Glutamatergic neuron (in vitro differentiated cells): ENCODE measurements around the gene A4GALT. TPM values are rescaled to one million over a fixed set of nuclear protein-coding genes. Genes with fewer than 3 reads are reported as not detected.
A peak's percentile ranks its signal among the peaks of the same experiment; 100 is the strongest.

ENCODE experiments used
- DNase-seq: peaks from one replicate; pipeline ENCODE4 v3.0.0; 2022
- H3K27ac Mint-ChIP-seq: one replicate; pipeline ENCODE4 v1.8.0; 2020; ENCODE audit warnings: mild to moderate bottlenecking, mixed read lengths, inconsistent platforms; ENCODE audit not compliant: unreplicated experiment
- H3K27me3 Mint-ChIP-seq: one replicate; pipeline ENCODE4 v1.8.0; 2020; ENCODE audit warnings: mild to moderate bottlenecking, moderate library complexity, mixed read lengths, inconsistent platforms; ENCODE audit not compliant: unreplicated experiment
- H3K36me3 Mint-ChIP-seq: one replicate; pipeline ENCODE4 v1.8.0; 2020; ENCODE audit warnings: mild to moderate bottlenecking, mixed read lengths, inconsistent platforms; ENCODE audit not compliant: unreplicated experiment
- H3K4me1 Mint-ChIP-seq: one replicate; pipeline ENCODE4 v1.8.0; 2020; ENCODE audit warnings: mild to moderate bottlenecking, low read depth, mixed read lengths, inconsistent platforms; ENCODE audit not compliant: unreplicated experiment
- H3K4me3 Mint-ChIP-seq: one replicate; pipeline ENCODE4 v1.8.0; 2020; ENCODE audit warnings: mild to moderate bottlenecking, mixed read lengths, inconsistent platforms; ENCODE audit not compliant: unreplicated experiment
- H3K9me3 Mint-ChIP-seq: one replicate; pipeline ENCODE4 v1.8.0; 2020; ENCODE audit warnings: mild to moderate bottlenecking, moderate library complexity, mixed read lengths, inconsistent platforms; ENCODE audit not compliant: unreplicated experiment
- CTCF ChIP-seq: fragments of 200-600 bp; sonication (generic); IDR thresholded peaks from one replicate; pipeline ENCODE4 v1.5.0; 2021; ENCODE audit not compliant: partially characterized antibody, unreplicated experiment
- long read RNA-seq: library from polyadenylated mRNA; unstranded; transcript quantifications from one replicate; pipeline ENCODE4 v2.0.0, GENCODE V29; 2020; ENCODE audit not compliant: unreplicated experiment
- total RNA-seq: library from RNA; stranded (reverse); fragmentation: NEBNext Ultra II Directional; extraction: Animal tissue kit (Norgen Biotek cat#: 25700); gene quantifications from one replicate; pipeline ENCODE4 v1.2.1, GENCODE V29; 2021; ENCODE audit not compliant: unreplicated experiment

Gene A4GALT
- 61.4 TPM for total RNA-seq
- long read RNA-seq, transcript A4GALT-206 (3 exons, 2,141 nt), result major isoform, 15 of 22 reads
- long read RNA-seq, partial matches to known transcripts, result 0 of 22 reads
- long read RNA-seq, other reads (novel, unspliced or antisense), result 5 of 22 reads

- peaks cover 21% of the 10 kb centered on the region for H3K9me3 Mint-ChIP-seq
- peaks cover 27% of the 10 kb centered on the region for H3K27me3 Mint-ChIP-seq
- DNase-seq, result peak; percentile 50
Measured at GRCh38 chr22:42720263-42721044, at the start of gene A4GALT. Gene A4GALT, minus strand, starts transcription at chr22:42720870. Its CDS starts 26,919 bp downstream, at chr22:42693951.

GRCh38 chr22:42770448-42770726 is 49.7 kb upstream of the A4GALT start:
- TF ChIP-seq CTCF, result no peak
- Mint-ChIP-seq H3K36me3 (no peaks in the 10 kb centered on the region), H3K4me1 (peaks cover 5% of the 10 kb centered on the region), H3K27ac (no peak overlapping the region), H3K27me3 (peaks cover 2% of the 10 kb centered on the region), H3K9me3 (peaks cover 3% of the 10 kb centered on the region), H3K4me3 (no peak overlapping the region)
- no peak for DNase-seq

More at GRCh38 chr22:42720263-42721044, at the start of gene A4GALT:
- H3K4me1 Mint-ChIP-seq, result peaks cover 20% of the 10 kb centered on the region
- H3K4me3 Mint-ChIP-seq, result peak within 1 kb of the TSS; percentile 92
- H3K27ac Mint-ChIP-seq, result peak within 1 kb of the TSS; percentile 90
- no peaks in the 10 kb centered on the region for H3K36me3 Mint-ChIP-seq
- TF ChIP-seq CTCF, result no peak

- H3K4me1 Mint-ChIP-seq, result peaks cover 5% of the 10 kb centered on the region
- no peak for DNase-seq
- H3K9me3 Mint-ChIP-seq, result peaks cover 3% of the 10 kb centered on the region
- peaks cover 2% of the 10 kb centered on the region for H3K27me3 Mint-ChIP-seq
- H3K36me3 Mint-ChIP-seq, result no peaks in the 10 kb centered on the region
- no peak overlapping the region for H3K27ac Mint-ChIP-seq
- no peak for TF ChIP-seq CTCF
- H3K4me3 Mint-ChIP-seq, result no peak overlapping the region
Measured at GRCh38 chr22:42769574-42770447, 49.1 kb upstream of the A4GALT start.

- no peak for TF ChIP-seq CTCF
- no peaks in the 10 kb centered on the region for H3K36me3 Mint-ChIP-seq
- H3K4me3 Mint-ChIP-seq, result no peak overlapping the region
- peaks cover 3% of the 10 kb centered on the region for H3K9me3 Mint-ChIP-seq
- peaks cover 5% of the 10 kb centered on the region for H3K4me1 Mint-ChIP-seq
- DNase-seq, result no peak
- H3K27ac Mint-ChIP-seq, result no peak overlapping the region
- H3K27me3 Mint-ChIP-seq, result peaks cover 2% of the 10 kb centered on the region
Measured at GRCh38 chr22:42769238-42769573, 48.5 kb upstream of the A4GALT start.
